ENCODE measurements around the gene GALNT17.

The GALNT17 gene

GRCh38 chr7:71506822-71507221 lies 374.9 kb downstream of the GALNT17 start:
- Histone ChIP-seq H3K4me3 (ENCODE audit: insufficient read length, low read depth) (no peak overlapping the region), H3K9ac (ENCODE audit: insufficient read length, low read depth) (no peak overlapping the region), H3K9me3 (ENCODE audit: insufficient read depth, low read length) (no peaks in the 10 kb centered on the region), H3K27me3 (ENCODE audit: insufficient read depth, insufficient read length) (no peaks in the 10 kb centered on the region), H3K36me3 (ENCODE audit: insufficient read depth, insufficient read length, low read length) (no peaks in the 10 kb centered on the region), H3K4me1 (ENCODE audit: insufficient read depth, insufficient read length) (peaks cover 3% of the 10 kb centered on the region)
- no peak for DNase-seq (ENCODE audit: low read depth, low spot score)
- TF ChIP-seq ZNF274 (IDR thresholded peaks at IDR 0.05; ENCODE audit: low read depth, low read length) (no peak), YY1 (IDR thresholded peaks at IDR 0.05; ENCODE audit: insufficient read depth, insufficient read length) (no peak), SUZ12 (IDR thresholded peaks at IDR 0.05; ENCODE audit: extremely low read depth, insufficient read depth, insufficient read length) (no peak)

- Histone ChIP-seq H3K9me3 (ENCODE audit: insufficient read depth, low read length) (no peaks in the 10 kb centered on the region), H3K36me3 (ENCODE audit: insufficient read depth, insufficient read length, low read length) (no peaks in the 10 kb centered on the region), H3K4me1 (ENCODE audit: insufficient read depth, insufficient read length) (peaks cover 3% of the 10 kb centered on the region), H3K27me3 (ENCODE audit: insufficient read depth, insufficient read length) (no peaks in the 10 kb centered on the region), H3K4me3 (ENCODE audit: insufficient read length, low read depth) (no peak overlapping the region), H3K9ac (ENCODE audit: insufficient read length, low read depth) (no peak overlapping the region)
- TF ChIP-seq YY1 (IDR thresholded peaks at IDR 0.05; ENCODE audit: insufficient read depth, insufficient read length) (no peak), ZNF274 (IDR thresholded peaks at IDR 0.05; ENCODE audit: low read depth, low read length) (no peak), SUZ12 (IDR thresholded peaks at IDR 0.05; ENCODE audit: extremely low read depth, insufficient read depth, insufficient read length) (no peak)
- DNase-seq (ENCODE audit: low read depth, low spot score), result no peak
Observed at GRCh38 chr7:71507680-71508602, 376.0 kb downstream of the GALNT17 start.

- Histone ChIP-seq H3K9me3 (ENCODE audit: insufficient read depth, low read length) (peaks cover 6% of the 10 kb centered on the region; the same call in 1 of the 2 replicates), H3K4me3 (ENCODE audit: insufficient read length, low read depth) (no peak overlapping the region), H3K36me3 (ENCODE audit: insufficient read depth, insufficient read length, low read length) (no peaks in the 10 kb centered on the region), H3K9ac (ENCODE audit: insufficient read length, low read depth) (no peak overlapping the region), H3K4me1 (ENCODE audit: insufficient read depth, insufficient read length) (peaks cover 3% of the 10 kb centered on the region), H3K27me3 (ENCODE audit: insufficient read depth, insufficient read length) (no peaks in the 10 kb centered on the region)
- no peak for DNase-seq (ENCODE audit: low read depth, low spot score)
- TF ChIP-seq YY1 (IDR thresholded peaks at IDR 0.05; ENCODE audit: insufficient read depth, insufficient read length) (no peak), ZNF274 (IDR thresholded peaks at IDR 0.05; ENCODE audit: low read depth, low read length) (no peak), SUZ12 (IDR thresholded peaks at IDR 0.05; ENCODE audit: extremely low read depth, insufficient read depth, insufficient read length) (no peak)
Observed at GRCh38 chr7:71509381-71509780, 377.4 kb downstream of the GALNT17 start.

GRCh38 chr7:71511361-71511807 lies 379.4 kb downstream of the GALNT17 start:
- Histone ChIP-seq H3K27me3 (ENCODE audit: insufficient read depth, insufficient read length) (no peaks in the 10 kb centered on the region), H3K4me3 (ENCODE audit: insufficient read length, low read depth) (no peak overlapping the region), H3K4me1 (ENCODE audit: insufficient read depth, insufficient read length) (peaks cover 3% of the 10 kb centered on the region), H3K36me3 (ENCODE audit: insufficient read depth, insufficient read length, low read length) (no peaks in the 10 kb centered on the region), H3K9me3 (ENCODE audit: insufficient read depth, low read length) (peaks cover 15% of the 10 kb centered on the region; the same call in 1 of the 2 replicates), H3K9ac (ENCODE audit: insufficient read length, low read depth) (no peak overlapping the region)
- TF ChIP-seq SUZ12 (IDR thresholded peaks at IDR 0.05; ENCODE audit: extremely low read depth, insufficient read depth, insufficient read length) (no peak), YY1 (IDR thresholded peaks at IDR 0.05; ENCODE audit: insufficient read depth, insufficient read length) (no peak), ZNF274 (IDR thresholded peaks at IDR 0.05; ENCODE audit: low read depth, low read length) (no peak)
- DNase-seq (ENCODE audit: low read depth, low spot score), result peak; percentile 33

GRCh38 chr7:71517940-71518699 lies 386.2 kb downstream of the GALNT17 start:
- H3K27me3 ChIP-seq (ENCODE audit: insufficient read depth, insufficient read length), result no peaks in the 10 kb centered on the region
- no peak for DNase-seq (ENCODE audit: low read depth, low spot score)
- H3K36me3 ChIP-seq (ENCODE audit: insufficient read depth, insufficient read length, low read length), result no peaks in the 10 kb centered on the region
- peaks cover 20% of the 10 kb centered on the region; the same call in 1 of the 2 replicates for H3K9me3 ChIP-seq (ENCODE audit: insufficient read depth, low read length)
- H3K9ac ChIP-seq (ENCODE audit: insufficient read length, low read depth), result no peak overlapping the region
- H3K4me3 ChIP-seq (ENCODE audit: insufficient read length, low read depth), result no peak overlapping the region
- no peaks in the 10 kb centered on the region for H3K4me1 ChIP-seq (ENCODE audit: insufficient read depth, insufficient read length)
- no peak for TF ChIP-seq YY1 (IDR thresholded peaks at IDR 0.05; ENCODE audit: insufficient read depth, insufficient read length)
- TF ChIP-seq ZNF274 (IDR thresholded peaks at IDR 0.05; ENCODE audit: low read depth, low read length), result no peak
- no peak for TF ChIP-seq SUZ12 (IDR thresholded peaks at IDR 0.05; ENCODE audit: extremely low read depth, insufficient read depth, insufficient read length)

GRCh38 chr7:71518880-71519279 lies 386.9 kb downstream of the GALNT17 start:
- TF ChIP-seq SUZ12 (IDR thresholded peaks at IDR 0.05; ENCODE audit: extremely low read depth, insufficient read depth, insufficient read length), result no peak
- TF ChIP-seq YY1 (IDR thresholded peaks at IDR 0.05; ENCODE audit: insufficient read depth, insufficient read length), result no peak
- TF ChIP-seq ZNF274 (IDR thresholded peaks at IDR 0.05; ENCODE audit: low read depth, low read length), result no peak
- no peaks in the 10 kb centered on the region for H3K27me3 ChIP-seq (ENCODE audit: insufficient read depth, insufficient read length)
- no peaks in the 10 kb centered on the region for H3K4me1 ChIP-seq (ENCODE audit: insufficient read depth, insufficient read length)
- no peak overlapping the region for H3K4me3 ChIP-seq (ENCODE audit: insufficient read length, low read depth)
- H3K9me3 ChIP-seq (ENCODE audit: insufficient read depth, low read length), result peaks cover 19% of the 10 kb centered on the region; the same call in 1 of the 2 replicates
- H3K9ac ChIP-seq (ENCODE audit: insufficient read length, low read depth), result no peak overlapping the region
- DNase-seq (ENCODE audit: low read depth, low spot score), result no peak
- H3K36me3 ChIP-seq (ENCODE audit: insufficient read depth, insufficient read length, low read length), result no peaks in the 10 kb centered on the region
